Neural cell (in vitro differentiated cells): Measurements from ENCODE around the gene MIPOL1. TPM values are rescaled to one million over a fixed set of nuclear protein-coding genes. Genes with fewer than 3 reads are reported as not detected.

Experiments
- H2AFZ ChIP-seq: fragments of 200-600, 300-800 bp; sonication (generic), shearing (Covaris generic); 2 replicates; pipeline ENCODE4 v1.6.0; 2014; ENCODE audit warnings: low read depth, mild to moderate bottlenecking, antibody characterized with exemption, low read length, moderate library complexity
- H3F3A ChIP-seq: fragments of 200-600 bp; shearing (Covaris generic); 2 replicates; pipeline ENCODE4 v1.6.1; 2016; ENCODE audit warnings: mild to moderate bottlenecking, moderate library complexity, mixed read lengths, antibody characterized with exemption, low read length; ENCODE audit not compliant: insufficient read depth, poor library complexity, severe bottlenecking
- H3K27ac ChIP-seq: fragments of 200-600, 300-800 bp; sonication (generic), shearing (Covaris generic); 2 replicates; pipeline ENCODE4 v1.5.1; 2014; ENCODE audit warnings: mild to moderate bottlenecking, low read length, moderate library complexity
- H3K27me3 ChIP-seq: fragments of 300-800, 200-600 bp; sonication (generic), shearing (Covaris generic); 2 replicates; pipeline ENCODE4 v1.6.0; 2014; ENCODE audit warnings: mild to moderate bottlenecking, low read depth, low read length, moderate library complexity; ENCODE audit not compliant: insufficient read depth
- H3K36me3 ChIP-seq: fragments of 300-800, 200-600 bp; sonication (generic), shearing (Covaris generic); 2 replicates; pipeline ENCODE4 v1.5.1; 2014; ENCODE audit warnings: mild to moderate bottlenecking, antibody characterized with exemption, low read length, moderate library complexity; ENCODE audit not compliant: insufficient read depth
- H3K4me2 ChIP-seq: fragments of 300-800, 200-600 bp; sonication (generic), shearing (Covaris generic); 2 replicates; pipeline ENCODE4 v1.6.0; 2014; ENCODE audit warnings: mild to moderate bottlenecking, low read length
- H3K4me3 ChIP-seq: fragments of 300-800, 200-600 bp; sonication (generic), shearing (Covaris generic); 2 replicates; pipeline ENCODE4 v1.5.1; 2014; ENCODE audit warnings: mild to moderate bottlenecking, low read length, moderate library complexity
- H3K79me2 ChIP-seq: fragments of 200-600 bp; shearing (Covaris generic); replicated peaks from 2 replicates; pipeline ENCODE4 v1.6.0; 2014; ENCODE audit warnings: mild to moderate bottlenecking, low read length, moderate library complexity; ENCODE audit not compliant: insufficient read depth
- H3K9ac ChIP-seq: fragments of 300-800, 200-600 bp; sonication (generic), shearing (Covaris generic); 2 replicates; pipeline ENCODE4 v1.6.1; 2016; ENCODE audit warnings: mild to moderate bottlenecking, low read length, mixed read lengths
- H3K9me2 ChIP-seq: fragments of 200-600 bp; shearing (Covaris generic); 2 replicates; pipeline ENCODE4 v1.6.1; 2016; ENCODE audit warnings: mild to moderate bottlenecking, low read length, mixed read lengths; ENCODE audit not compliant: insufficient read depth
- H3K9me3 ChIP-seq: fragments of 200-600, 300-800 bp; sonication (generic), shearing (Covaris generic); 2 replicates; pipeline ENCODE4 v1.6.1; 2016; ENCODE audit warnings: mild to moderate bottlenecking, mixed run types, low read length, moderate library complexity, mixed read lengths
- H4K20me1 ChIP-seq: fragments of 200-600 bp; shearing (Covaris generic); 2 replicates; pipeline ENCODE4 v1.6.1; 2016; ENCODE audit warnings: mild to moderate bottlenecking, mixed run types; ENCODE audit not compliant: insufficient read depth
- EP300 ChIP-seq: fragments of 450-650 bp; conservative IDR thresholded peaks from 2 replicates; pipeline ENCODE4 v1.6.1; 2014; ENCODE audit warnings: antibody characterized with exemption, mild to moderate bottlenecking, moderate library complexity; ENCODE audit not compliant: poor library complexity, severe bottlenecking
- EZH2 ChIP-seq: fragments of 200-600, 300-800 bp; shearing (Covaris generic), sonication (generic); IDR thresholded peaks from 2 replicates; pipeline ENCODE4 v1.6.1; 2014; ENCODE audit warnings: antibody characterized with exemption, low read length, borderline replicate concordance, mild to moderate bottlenecking; ENCODE audit not compliant: insufficient read depth, poor library complexity, severe bottlenecking
- MXI1 ChIP-seq: fragments of 450-650 bp; conservative IDR thresholded peaks from 2 replicates; pipeline ENCODE4 v1.6.1; 2014; ENCODE audit warnings: antibody characterized with exemption, mild to moderate bottlenecking; ENCODE audit not compliant: poor library complexity, severe bottlenecking
- POLR2AphosphoS5 ChIP-seq: IDR thresholded peaks from 2 replicates; pipeline ENCODE4 v1.6.1; 2012
- RAD21 ChIP-seq: fragments of 450-650 bp; conservative IDR thresholded peaks from 2 replicates; pipeline ENCODE4 v1.6.1; 2014; ENCODE audit warnings: antibody characterized with exemption, mild to moderate bottlenecking, moderate library complexity
- SMC3 ChIP-seq: fragments of 450-650 bp; conservative IDR thresholded peaks from 2 replicates; pipeline ENCODE4 v1.6.1; 2014; ENCODE audit warnings: antibody characterized with exemption, mild to moderate bottlenecking, moderate library complexity; ENCODE audit not compliant: poor library complexity
- TAF1 ChIP-seq: IDR thresholded peaks from 2 replicates; pipeline ENCODE4 v1.6.1; 2012; ENCODE audit warnings: low read depth
- polyA plus RNA-seq: library from polyadenylated mRNA; depleted of rRNA; stranded (reverse); fragments of >200 nt; gene quantifications from 2 replicates; pipeline ENCODE4 v1.2.3, GENCODE V29; 2014
- TF ChIP-seq, protein P1 (sequence below): IDR thresholded peaks from 2 replicates; pipeline ENCODE4 v1.6.1; 2012; ENCODE audit warnings: borderline replicate concordance
- TF ChIP-seq, protein P2 (sequence below): fragments of 450-650 bp; IDR thresholded peaks from 2 replicates; pipeline ENCODE4 v1.5.1; 2014; ENCODE audit warnings: antibody characterized with exemption, mild to moderate bottlenecking, moderate library complexity; ENCODE audit not compliant: poor library complexity, severe bottlenecking

The MIPOL1 gene
- polyA plus RNA-seq, 1 donor from 2014 or later = 1.3 TPM

DNA sequence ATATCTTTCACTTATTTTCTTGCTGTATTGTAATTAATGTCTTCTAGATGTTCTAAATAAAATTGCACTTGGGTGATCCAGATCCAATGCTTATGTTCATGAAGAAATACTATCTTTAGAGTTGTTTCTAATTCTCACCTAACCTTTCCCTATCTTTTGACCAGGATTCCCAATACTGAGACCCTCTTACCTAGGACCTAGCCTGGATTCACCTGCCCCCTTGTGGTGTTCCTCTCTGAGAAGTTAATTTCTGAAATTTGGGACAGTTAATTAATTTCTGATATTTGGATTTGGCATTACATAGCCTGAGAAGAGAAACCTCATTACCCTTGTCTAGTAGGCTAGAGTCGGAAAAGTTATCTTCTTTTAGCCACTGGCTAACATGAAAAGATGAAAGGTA, 367.8 kb downstream of the MIPOL1 start:
- Histone ChIP-seq H3K9me2 (no peaks in the 10 kb centered on the region), H3K36me3 (no peaks in the 10 kb centered on the region), H3K9ac (no peak overlapping the region), H3K27me3 (no peaks in the 10 kb centered on the region), H3K9me3 (no peaks in the 10 kb centered on the region), H4K20me1 (no peaks in the 10 kb centered on the region), H2AFZ (no peak overlapping the region), H3K4me3 (no peak overlapping the region), H3K79me2 (no peaks in the 10 kb centered on the region), H3K27ac (no peak overlapping the region), H3K4me2 (no peak overlapping the region), H3F3A (no peaks in the 10 kb centered on the region)
- TF ChIP-seq MXI1 = no peak
- no peak for TF ChIP-seq TAF1

DNA sequence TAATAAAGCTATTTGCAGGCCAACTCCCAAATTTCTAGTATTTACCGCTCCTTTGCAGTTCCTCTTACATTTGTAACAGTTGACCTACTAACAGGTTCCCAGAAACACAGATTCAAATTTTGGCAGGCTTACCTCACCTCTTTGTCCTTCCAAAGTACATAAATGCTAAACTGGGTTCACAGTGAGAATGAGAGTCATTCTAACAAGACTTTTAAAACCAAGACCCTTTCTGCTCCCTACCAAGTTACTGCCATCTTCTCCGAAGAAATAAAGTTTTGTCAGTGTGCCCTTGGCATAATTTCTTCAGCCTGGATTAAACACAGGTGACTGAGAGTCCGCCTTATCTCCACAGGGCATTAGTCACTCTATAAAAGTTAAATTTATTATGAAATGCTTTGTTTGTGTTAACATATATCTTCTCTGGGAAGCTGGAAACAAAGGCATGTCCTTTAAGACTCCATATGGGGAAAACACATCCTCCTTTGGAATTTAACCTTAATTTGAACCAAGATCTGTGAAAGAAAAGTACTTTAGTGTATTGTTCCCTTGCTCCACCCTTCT, 369.2 kb downstream of the MIPOL1 start:
- no peak overlapping the region for H3K27ac ChIP-seq

More for the DNA sequence above, 369.2 kb downstream of the MIPOL1 start:
- Histone ChIP-seq H3K9me2 (no peaks in the 10 kb centered on the region), H3K9ac (no peak overlapping the region), H3K9me3 (no peaks in the 10 kb centered on the region), H3K79me2 (no peaks in the 10 kb centered on the region), H3K27me3 (no peaks in the 10 kb centered on the region), H3K36me3 (no peaks in the 10 kb centered on the region), H4K20me1 (no peaks in the 10 kb centered on the region), H3F3A (no peaks in the 10 kb centered on the region), H3K4me2 (no peak overlapping the region), H2AFZ (no peak overlapping the region), H3K4me3 (no peak overlapping the region)
- TF ChIP-seq RAD21 (no peak), MXI1 (no peak), EZH2 (no peak), POLR2AphosphoS5 (no peak), SMC3 (no peak), EP300 (no peak), TAF1 (no peak)
- TF ChIP-seq, protein P1, sequence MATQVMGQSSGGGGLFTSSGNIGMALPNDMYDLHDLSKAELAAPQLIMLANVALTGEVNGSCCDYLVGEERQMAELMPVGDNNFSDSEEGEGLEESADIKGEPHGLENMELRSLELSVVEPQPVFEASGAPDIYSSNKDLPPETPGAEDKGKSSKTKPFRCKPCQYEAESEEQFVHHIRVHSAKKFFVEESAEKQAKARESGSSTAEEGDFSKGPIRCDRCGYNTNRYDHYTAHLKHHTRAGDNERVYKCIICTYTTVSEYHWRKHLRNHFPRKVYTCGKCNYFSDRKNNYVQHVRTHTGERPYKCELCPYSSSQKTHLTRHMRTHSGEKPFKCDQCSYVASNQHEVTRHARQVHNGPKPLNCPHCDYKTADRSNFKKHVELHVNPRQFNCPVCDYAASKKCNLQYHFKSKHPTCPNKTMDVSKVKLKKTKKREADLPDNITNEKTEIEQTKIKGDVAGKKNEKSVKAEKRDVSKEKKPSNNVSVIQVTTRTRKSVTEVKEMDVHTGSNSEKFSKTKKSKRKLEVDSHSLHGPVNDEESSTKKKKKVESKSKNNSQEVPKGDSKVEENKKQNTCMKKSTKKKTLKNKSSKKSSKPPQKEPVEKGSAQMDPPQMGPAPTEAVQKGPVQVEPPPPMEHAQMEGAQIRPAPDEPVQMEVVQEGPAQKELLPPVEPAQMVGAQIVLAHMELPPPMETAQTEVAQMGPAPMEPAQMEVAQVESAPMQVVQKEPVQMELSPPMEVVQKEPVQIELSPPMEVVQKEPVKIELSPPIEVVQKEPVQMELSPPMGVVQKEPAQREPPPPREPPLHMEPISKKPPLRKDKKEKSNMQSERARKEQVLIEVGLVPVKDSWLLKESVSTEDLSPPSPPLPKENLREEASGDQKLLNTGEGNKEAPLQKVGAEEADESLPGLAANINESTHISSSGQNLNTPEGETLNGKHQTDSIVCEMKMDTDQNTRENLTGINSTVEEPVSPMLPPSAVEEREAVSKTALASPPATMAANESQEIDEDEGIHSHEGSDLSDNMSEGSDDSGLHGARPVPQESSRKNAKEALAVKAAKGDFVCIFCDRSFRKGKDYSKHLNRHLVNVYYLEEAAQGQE = no peak
- TF ChIP-seq, protein P2, sequence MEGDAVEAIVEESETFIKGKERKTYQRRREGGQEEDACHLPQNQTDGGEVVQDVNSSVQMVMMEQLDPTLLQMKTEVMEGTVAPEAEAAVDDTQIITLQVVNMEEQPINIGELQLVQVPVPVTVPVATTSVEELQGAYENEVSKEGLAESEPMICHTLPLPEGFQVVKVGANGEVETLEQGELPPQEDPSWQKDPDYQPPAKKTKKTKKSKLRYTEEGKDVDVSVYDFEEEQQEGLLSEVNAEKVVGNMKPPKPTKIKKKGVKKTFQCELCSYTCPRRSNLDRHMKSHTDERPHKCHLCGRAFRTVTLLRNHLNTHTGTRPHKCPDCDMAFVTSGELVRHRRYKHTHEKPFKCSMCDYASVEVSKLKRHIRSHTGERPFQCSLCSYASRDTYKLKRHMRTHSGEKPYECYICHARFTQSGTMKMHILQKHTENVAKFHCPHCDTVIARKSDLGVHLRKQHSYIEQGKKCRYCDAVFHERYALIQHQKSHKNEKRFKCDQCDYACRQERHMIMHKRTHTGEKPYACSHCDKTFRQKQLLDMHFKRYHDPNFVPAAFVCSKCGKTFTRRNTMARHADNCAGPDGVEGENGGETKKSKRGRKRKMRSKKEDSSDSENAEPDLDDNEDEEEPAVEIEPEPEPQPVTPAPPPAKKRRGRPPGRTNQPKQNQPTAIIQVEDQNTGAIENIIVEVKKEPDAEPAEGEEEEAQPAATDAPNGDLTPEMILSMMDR = no peak
